ENCODE measurements around the gene GADD45G.

- TF ChIP-seq, protein P1, sequence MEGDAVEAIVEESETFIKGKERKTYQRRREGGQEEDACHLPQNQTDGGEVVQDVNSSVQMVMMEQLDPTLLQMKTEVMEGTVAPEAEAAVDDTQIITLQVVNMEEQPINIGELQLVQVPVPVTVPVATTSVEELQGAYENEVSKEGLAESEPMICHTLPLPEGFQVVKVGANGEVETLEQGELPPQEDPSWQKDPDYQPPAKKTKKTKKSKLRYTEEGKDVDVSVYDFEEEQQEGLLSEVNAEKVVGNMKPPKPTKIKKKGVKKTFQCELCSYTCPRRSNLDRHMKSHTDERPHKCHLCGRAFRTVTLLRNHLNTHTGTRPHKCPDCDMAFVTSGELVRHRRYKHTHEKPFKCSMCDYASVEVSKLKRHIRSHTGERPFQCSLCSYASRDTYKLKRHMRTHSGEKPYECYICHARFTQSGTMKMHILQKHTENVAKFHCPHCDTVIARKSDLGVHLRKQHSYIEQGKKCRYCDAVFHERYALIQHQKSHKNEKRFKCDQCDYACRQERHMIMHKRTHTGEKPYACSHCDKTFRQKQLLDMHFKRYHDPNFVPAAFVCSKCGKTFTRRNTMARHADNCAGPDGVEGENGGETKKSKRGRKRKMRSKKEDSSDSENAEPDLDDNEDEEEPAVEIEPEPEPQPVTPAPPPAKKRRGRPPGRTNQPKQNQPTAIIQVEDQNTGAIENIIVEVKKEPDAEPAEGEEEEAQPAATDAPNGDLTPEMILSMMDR (conservative IDR thresholded peaks at IDR 0.05; ENCODE audit: low read length) = no peak
- no peak for TF ChIP-seq EZH2phosphoT487 (IDR thresholded peaks at IDR 0.05; ENCODE audit: borderline replicate concordance, low read depth, low read length)
Measured at GRCh38 chr9:89619019-89619418, 14.2 kb downstream of the GADD45G start.

Data from OCI-LY7 (cell line).